HCT116 (cell line): ENCODE measurements around the gene SEMA6B. TPM values are rescaled to one million over a fixed set of nuclear protein-coding genes. Genes with fewer than 3 reads are reported as not detected.

Experiments
- ATAC-seq: fragments of 200-7000 bp; cut with Tn5 transposase; 2 replicates; pipeline ENCODE4 v1.9.1; 2020; ENCODE audit warnings: mild to moderate bottlenecking, moderate library complexity
- BruUV-seq: library from RNA; stranded (reverse); fragments of 400-500 nt; replicated peaks from 2 replicates; lab custom pipeline; 2021; lab: Mats Ljungman, UMichigan
- CTCF ChIA-PET: fragments of 300-600 bp; sonication (Branson Sonifier 250); formaldehyde crosslinking; loops from one replicate; lab custom pipeline; 2021; ENCODE audit warnings: antibody characterized with exemption; lab: Charles Lee
- POLR2A ChIA-PET: fragments of 300-600, 350-600 bp; sonication (Branson Sonifier 250); formaldehyde crosslinking; loops from one replicate; lab custom pipeline; 2021; ENCODE audit warnings: antibody characterized with exemption; lab: Charles Lee
- RAD21 ChIA-PET, 2 experiments: fragments of 300-600 bp; sonication (Branson Sonifier 250); formaldehyde crosslinking; loops; one replicate each; lab custom pipeline; 2023; ENCODE audit warnings: low total read pairs in 2 of 2; ENCODE audit not compliant: uncharacterized antibody in 2 of 2, unreplicated experiment in 2 of 2, low non-redundant PET in 1 of 2; lab: Charles Lee
- DNase-seq: peaks from one replicate; pipeline ENCODE4 v3.0.0-alpha.2; 2010; ENCODE audit warnings: low read depth, low spot score
- H2AFZ ChIP-seq: fragments of 200-600 bp; shearing (Covaris generic), sonication (generic); 2 replicates; pipeline ENCODE4 v1.6.1; 2017; ENCODE audit warnings: low read depth, mixed run types, mixed read lengths, antibody characterized with exemption, low read length; ENCODE audit not compliant: poor library complexity, severe bottlenecking
- H3K27ac ChIP-seq: 2 replicates; pipeline ENCODE4 v1.5.1; 2012; ENCODE audit warnings: low read depth, low read length
- H3K27me3 ChIP-seq: fragments of 200-600 bp; sonication (generic); 2 replicates; pipeline ENCODE4 v1.6.1; 2016; ENCODE audit warnings: mixed run types, low read length, mixed read lengths; ENCODE audit not compliant: insufficient read depth
- H3K36me3 ChIP-seq, 2 experiments: fragments of 200-500 bp in 1 of 2; fragments of 200-600 bp in 1 of 2; sonication (Bioruptor generic) in 1 of 2; sonication (generic) in 1 of 2; 2 replicates each; pipeline versions ENCODE4 v1.5.1 to v1.6.1; 2014 to 2016; ENCODE audit warnings: low read length in 2 of 2, inconsistent platforms in 1 of 2, mixed read lengths in 1 of 2, mixed run types in 1 of 2; ENCODE audit not compliant: insufficient read depth in 2 of 2, control insufficient read depth in 1 of 2
- H3K4me1 ChIP-seq, 2 experiments: fragments of 200-600 bp in 1 of 2; sonication (generic) in 1 of 2; 2 replicates each; pipeline versions ENCODE4 v1.5.1 to v1.6.1; 2012 to 2017; ENCODE audit warnings: low read length in 2 of 2, inconsistent platforms in 1 of 2, mild to moderate bottlenecking in 1 of 2, mixed read lengths in 1 of 2, mixed run types in 1 of 2, moderate library complexity in 1 of 2; ENCODE audit not compliant: insufficient read depth in 2 of 2, control insufficient read depth in 1 of 2
- H3K4me2 ChIP-seq: fragments of 200-600 bp; sonication (generic); 2 replicates; pipeline ENCODE4 v1.6.1; 2017; ENCODE audit warnings: mixed run types, low read length, mixed read lengths
- H3K4me3 ChIP-seq, 2 experiments: fragments of 200-600 bp in 1 of 2; sonication (generic) in 1 of 2; replicated peaks in 1 of 2; 2 replicates each; pipeline ENCODE4 v1.5.1; 2011 to 2016; ENCODE audit warnings: low read length in 2 of 2, control low read depth in 1 of 2, low read depth in 1 of 2, mild to moderate bottlenecking in 1 of 2, mixed read lengths in 1 of 2, mixed run types in 1 of 2
- H3K79me2 ChIP-seq: fragments of 200-600 bp; sonication (generic); 2 replicates; pipeline ENCODE4 v1.6.1; 2017; ENCODE audit warnings: mild to moderate bottlenecking, mixed run types, low read length, moderate library complexity, mixed read lengths; ENCODE audit not compliant: insufficient read depth
- H3K9ac ChIP-seq: fragments of 200-600 bp; sonication (generic); 2 replicates; pipeline ENCODE4 v1.6.1; 2016; ENCODE audit warnings: low read length, mixed read lengths
- H3K9me2 ChIP-seq: fragments of 200-600 bp; sonication (generic), shearing (Covaris generic); 2 replicates; pipeline ENCODE4 v1.6.1; 2017; ENCODE audit warnings: mixed run types, mild to moderate bottlenecking, moderate library complexity; ENCODE audit not compliant: insufficient read depth
- H3K9me3 ChIP-seq, 2 experiments: fragments of 200-500 bp in 1 of 2; fragments of 200-600 bp in 1 of 2; sonication (Bioruptor generic) in 1 of 2; sonication (generic) in 1 of 2; 2 replicates each; pipeline ENCODE4 v1.6.1; 2014 to 2017; ENCODE audit warnings: low read length in 2 of 2, mixed read lengths in 2 of 2, inconsistent platforms in 1 of 2, low read depth in 1 of 2, mild to moderate bottlenecking in 1 of 2, mixed run types in 1 of 2, moderate library complexity in 1 of 2; ENCODE audit not compliant: control insufficient read depth in 1 of 2, insufficient read depth in 1 of 2
- H4K20me1 ChIP-seq: fragments of 200-600 bp; sonication (generic), shearing (Covaris generic); 2 replicates; pipeline ENCODE4 v1.6.1; 2017; ENCODE audit warnings: mixed run types, mild to moderate bottlenecking, moderate library complexity; ENCODE audit not compliant: insufficient read depth
- ATF3 ChIP-seq: IDR thresholded peaks from 2 replicates; pipeline ENCODE4 v1.6.1; 2012
- CBX3 ChIP-seq: IDR thresholded peaks from 2 replicates; pipeline ENCODE4 v1.6.1; 2012; ENCODE audit warnings: low read depth
- CTCF ChIP-seq, 3 experiments: fragments of 200-600 bp in 1 of 3; sonication (generic) in 1 of 3; IDR thresholded peaks in 2 of 3; conservative IDR thresholded peaks in 1 of 3; 2 replicates each; pipeline ENCODE4 v1.5.1; 2012 to 2017; ENCODE audit warnings: low read depth in 2 of 3, low read length in 2 of 3, antibody characterized with exemption in 1 of 3, borderline replicate concordance in 1 of 3, control low read depth in 1 of 3, mild to moderate bottlenecking in 1 of 3, mixed read lengths in 1 of 3, mixed run types in 1 of 3, moderate library complexity in 1 of 3; ENCODE audit not compliant: insufficient read depth in 1 of 3
- ELF1 ChIP-seq: IDR thresholded peaks from 2 replicates; pipeline ENCODE4 v1.6.1; 2012; ENCODE audit warnings: low read depth, borderline replicate concordance
- FOSL1 ChIP-seq: IDR thresholded peaks from 2 replicates; pipeline ENCODE4 v1.6.1; 2012; ENCODE audit warnings: low read depth
- POLR2A ChIP-seq: IDR thresholded peaks from 2 replicates; pipeline ENCODE4 v1.7.0; 2011; ENCODE audit warnings: borderline replicate concordance; ENCODE audit not compliant: insufficient read depth, insufficient read length; ENCODE audit errors: extremely low read depth
- RAD21 ChIP-seq: IDR thresholded peaks from 2 replicates; pipeline ENCODE4 v1.6.1; 2012; ENCODE audit warnings: low read depth, mild to moderate bottlenecking
- REST ChIP-seq: IDR thresholded peaks from 2 replicates; pipeline ENCODE4 v1.6.1; 2012; ENCODE audit warnings: low read depth
- SIN3A ChIP-seq: IDR thresholded peaks from 2 replicates; pipeline ENCODE4 v1.6.1; 2012; ENCODE audit warnings: low read depth
- SP1 ChIP-seq: IDR thresholded peaks from 2 replicates; pipeline ENCODE4 v1.6.1; 2012; ENCODE audit warnings: low read depth
- SRF ChIP-seq: IDR thresholded peaks from 2 replicates; pipeline ENCODE4 v1.6.1; 2012; ENCODE audit warnings: low read depth
- TCF7L2 ChIP-seq: IDR thresholded peaks from 2 replicates; pipeline ENCODE4 v1.7.0; 2011; ENCODE audit warnings: borderline replicate concordance, inconsistent platforms; ENCODE audit not compliant: insufficient read depth, insufficient read length; ENCODE audit errors: extremely low read depth
- YY1 ChIP-seq: IDR thresholded peaks from 2 replicates; pipeline ENCODE4 v1.6.1; 2011; ENCODE audit warnings: low read length, low read depth, moderate library complexity, mild to moderate bottlenecking; ENCODE audit not compliant: insufficient replicate concordance; ENCODE audit errors: extremely low read depth
- ZBTB33 ChIP-seq: IDR thresholded peaks from 2 replicates; pipeline ENCODE4 v1.6.1; 2011; ENCODE audit warnings: mild to moderate bottlenecking, low read length, moderate library complexity; ENCODE audit not compliant: insufficient replicate concordance; ENCODE audit errors: extremely low read depth
- ZFX ChIP-seq: fragments of 450-650 bp; IDR thresholded peaks from 2 replicates; pipeline ENCODE4 v1.6.1; 2017
- ZNF274 ChIP-seq: fragments of 200-500 bp; sonication (Bioruptor generic); IDR thresholded peaks from 2 replicates; pipeline ENCODE4 v1.6.1; 2014; ENCODE audit warnings: mild to moderate bottlenecking, low read depth, low read length, inconsistent platforms
- intact Hi-C: fragments of 100-400 bp; cut with micrococcal nuclease; formaldehyde crosslinking; loops from 2 replicates; pipeline ENCODE4 v1.10.0; 2022
- total RNA-seq: library from RNA; stranded (reverse); gene quantifications from one replicate; pipeline ENCODE4 v1.2.1, GENCODE V29; 2021; ENCODE audit not compliant: unreplicated experiment

Gene SEMA6B
- total RNA-seq, 1 experiment from 2014 or later = 58.4 TPM

- no peaks in the 10 kb centered on the region for H3K9me2 ChIP-seq
- BruUV-seq = no TSS peak
- H3K9me3 ChIP-seq = no peaks in the 10 kb centered on the region
- H3K9ac ChIP-seq = no peak overlapping the region
- no peak overlapping the region for H3K4me3 ChIP-seq
- peaks cover 0 to 11% of the 10 kb centered on the region in 2 experiments; a peak in 2 of 4 replicates for H3K4me1 ChIP-seq
- intact Hi-C loops = no loop called here
- H3K27ac ChIP-seq = no peak overlapping the region
- no peak overlapping the region for H3K4me2 ChIP-seq
- H3K79me2 ChIP-seq = no peaks in the 10 kb centered on the region
- H4K20me1 ChIP-seq = no peaks in the 10 kb centered on the region
- ChIA-PET RAD21 (no interaction called here), POLR2A (no interaction called here), CTCF (interaction anchor here (0.6 to 2.8 kb wide), 2 partner anchors 16 to 18 kb away, joined by 3 to 12 read pairs; no protein-coding TSS in a partner anchor)
- H3K36me3 ChIP-seq = no peaks in the 10 kb centered on the region; a peak in 1 of 4 replicates
- no peak overlapping the region for H2AFZ ChIP-seq
- H3K27me3 ChIP-seq = no peaks in the 10 kb centered on the region
- no peak for ATAC-seq
- no peak for DNase-seq
- no peak for TF ChIP-seq REST
- no peak for TF ChIP-seq RAD21
- no peak for TF ChIP-seq YY1
- TF ChIP-seq CBX3 = no peak
- TF ChIP-seq ELF1 = no peak
- TF ChIP-seq ZNF274 = no peak
- TF ChIP-seq ZFX = no peak
- TF ChIP-seq SRF = no peak
- TF ChIP-seq ATF3 = no peak
- TF ChIP-seq TCF7L2 = no peak
- no peak for TF ChIP-seq CTCF (IDR thresholded peaks at IDR 0.05 in 2 of 3, conservative IDR thresholded peaks at IDR 0.05 in 1 of 3; ENCODE audit: borderline replicate concordance in 1 of 3, insufficient read depth in 1 of 3, low read depth in 2 of 3, low read length in 2 of 3)
- TF ChIP-seq FOSL1 = no peak
- TF ChIP-seq POLR2A = no peak
- TF ChIP-seq SP1 = no peak
- TF ChIP-seq SIN3A = no peak
- no peak for TF ChIP-seq ZBTB33
These were observed 52.4 kb downstream of the SEMA6B start for GRCh38 chr19:4507150-4507452.
